Nephron progenitor cell (in vitro differentiated cells): ENCODE measurements around the gene CYP4V2.

Experiments used
- DNase-seq: peaks from one replicate; pipeline ENCODE4 v3.0.0; 2021
- H3K27ac Mint-ChIP-seq: 2 replicates; pipeline ENCODE4 v1.8.0; 2021; ENCODE audit warnings: mild to moderate bottlenecking, moderate library complexity, mixed read lengths
- H3K27me3 Mint-ChIP-seq: 2 replicates; pipeline ENCODE4 v1.8.0; 2021; ENCODE audit warnings: mild to moderate bottlenecking, low read depth, mixed read lengths; ENCODE audit not compliant: poor library complexity
- H3K36me3 Mint-ChIP-seq: 2 replicates; pipeline ENCODE4 v1.8.0; 2021; ENCODE audit warnings: low read depth, mixed read lengths
- H3K4me1 Mint-ChIP-seq: 2 replicates; pipeline ENCODE4 v1.8.0; 2021; ENCODE audit warnings: mixed read lengths
- H3K4me3 Mint-ChIP-seq: 2 replicates; pipeline ENCODE4 v1.8.0; 2021; ENCODE audit warnings: mild to moderate bottlenecking, moderate library complexity, mixed read lengths
- H3K9me3 Mint-ChIP-seq: 2 replicates; pipeline ENCODE4 v1.8.0; 2021; ENCODE audit warnings: mild to moderate bottlenecking, moderate library complexity, mixed read lengths
- TF ChIP-seq, protein P1 (sequence below): fragments of 200-600 bp; sonication (generic); IDR thresholded peaks from 2 replicates; pipeline ENCODE4 v1.5.0; 2021; ENCODE audit warnings: antibody characterized with exemption

Gene CYP4V2

DNA sequence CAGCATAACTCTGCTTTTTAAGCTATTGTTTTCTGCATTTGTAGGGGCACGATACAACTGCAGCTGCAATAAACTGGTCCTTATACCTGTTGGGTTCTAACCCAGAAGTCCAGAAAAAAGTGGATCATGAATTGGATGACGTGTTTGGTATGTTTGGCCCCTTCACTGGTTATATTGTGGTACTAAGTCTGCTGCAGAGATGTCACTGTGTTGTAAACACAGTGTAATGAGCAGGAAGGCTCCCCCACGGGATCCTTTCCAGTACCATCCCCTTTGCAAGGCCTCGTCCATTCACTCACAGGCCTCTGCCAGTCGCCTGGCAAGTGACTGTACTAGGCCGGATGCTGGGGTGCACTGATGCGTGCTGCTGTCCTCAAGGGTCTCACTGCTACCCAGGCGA, 13.8 kb downstream of the CYP4V2 start:
- peak; percentile 16 for DNase-seq
- TF ChIP-seq, protein P1, sequence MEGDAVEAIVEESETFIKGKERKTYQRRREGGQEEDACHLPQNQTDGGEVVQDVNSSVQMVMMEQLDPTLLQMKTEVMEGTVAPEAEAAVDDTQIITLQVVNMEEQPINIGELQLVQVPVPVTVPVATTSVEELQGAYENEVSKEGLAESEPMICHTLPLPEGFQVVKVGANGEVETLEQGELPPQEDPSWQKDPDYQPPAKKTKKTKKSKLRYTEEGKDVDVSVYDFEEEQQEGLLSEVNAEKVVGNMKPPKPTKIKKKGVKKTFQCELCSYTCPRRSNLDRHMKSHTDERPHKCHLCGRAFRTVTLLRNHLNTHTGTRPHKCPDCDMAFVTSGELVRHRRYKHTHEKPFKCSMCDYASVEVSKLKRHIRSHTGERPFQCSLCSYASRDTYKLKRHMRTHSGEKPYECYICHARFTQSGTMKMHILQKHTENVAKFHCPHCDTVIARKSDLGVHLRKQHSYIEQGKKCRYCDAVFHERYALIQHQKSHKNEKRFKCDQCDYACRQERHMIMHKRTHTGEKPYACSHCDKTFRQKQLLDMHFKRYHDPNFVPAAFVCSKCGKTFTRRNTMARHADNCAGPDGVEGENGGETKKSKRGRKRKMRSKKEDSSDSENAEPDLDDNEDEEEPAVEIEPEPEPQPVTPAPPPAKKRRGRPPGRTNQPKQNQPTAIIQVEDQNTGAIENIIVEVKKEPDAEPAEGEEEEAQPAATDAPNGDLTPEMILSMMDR = no peak
- H3K4me3 Mint-ChIP-seq = no peak overlapping the region
- H3K4me1 Mint-ChIP-seq = peaks cover 21% of the 10 kb centered on the region
- peaks cover 23% of the 10 kb centered on the region for H3K9me3 Mint-ChIP-seq
- no peaks in the 10 kb centered on the region for H3K27me3 Mint-ChIP-seq
- H3K36me3 Mint-ChIP-seq = peaks cover 18% of the 10 kb centered on the region
- peak overlapping the region; percentile 4 for H3K27ac Mint-ChIP-seq

DNA sequence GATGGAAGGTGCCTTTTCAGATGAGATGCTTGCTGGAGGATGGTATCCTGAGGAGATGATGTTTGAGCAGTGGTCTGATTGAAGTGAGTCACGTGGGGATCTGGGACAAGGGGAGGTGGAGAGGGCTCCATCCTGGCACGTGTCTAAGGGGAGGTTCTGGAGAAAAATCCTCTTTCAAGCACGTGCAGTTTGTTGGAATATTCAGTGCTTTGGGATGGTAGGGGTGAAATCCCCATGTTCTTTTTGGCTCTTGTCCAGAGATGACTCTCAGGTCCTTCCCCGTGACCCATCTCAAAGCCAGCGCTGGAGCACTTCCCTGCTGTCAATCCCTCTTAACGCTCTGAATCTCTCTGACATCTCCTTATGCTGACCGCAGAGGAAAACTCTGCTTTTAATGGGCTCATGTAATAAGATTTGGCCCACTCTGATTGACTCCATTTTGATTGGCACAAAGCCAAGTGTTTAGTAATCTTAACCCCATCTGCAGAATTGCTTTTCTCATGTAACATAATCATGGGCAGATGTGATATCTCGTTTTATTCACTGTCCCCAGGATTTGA, 25.2 kb downstream of the CYP4V2 start:
- TF ChIP-seq, protein P1 = no peak
- Mint-ChIP-seq H3K4me1 (no peaks in the 10 kb centered on the region), H3K4me3 (no peak overlapping the region), H3K27ac (no peak overlapping the region), H3K36me3 (peaks cover 10% of the 10 kb centered on the region), H3K27me3 (peaks cover 10% of the 10 kb centered on the region), H3K9me3 (peaks cover 3% of the 10 kb centered on the region)
- no peak for DNase-seq

DNA sequence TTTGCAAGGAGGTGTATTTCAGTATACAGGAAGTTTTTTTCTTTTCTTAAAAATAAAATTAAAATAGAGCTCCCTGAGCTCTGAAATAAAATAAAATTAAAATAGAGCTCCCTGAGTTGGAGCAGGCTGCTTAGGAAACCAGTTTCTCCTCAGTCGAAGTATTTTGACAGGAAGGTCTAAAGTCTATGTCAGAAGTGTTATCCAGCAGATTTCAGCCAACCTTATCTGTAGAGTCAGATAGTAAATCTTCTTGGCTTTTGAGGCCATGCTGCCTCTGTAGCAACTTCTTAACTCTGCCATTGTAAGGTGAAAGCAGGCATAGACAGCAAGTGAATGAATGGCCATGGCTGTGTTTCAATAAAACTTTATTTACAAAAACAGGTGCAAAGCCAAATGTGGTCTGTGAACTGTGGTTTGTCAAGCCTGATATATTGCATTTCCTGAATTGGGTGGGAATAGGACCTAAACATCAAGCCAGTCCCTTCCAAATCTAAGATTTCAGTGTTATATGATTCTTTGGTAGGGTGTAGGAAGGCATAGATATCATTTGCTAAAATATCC, 26.4 kb downstream of the CYP4V2 start:
- Mint-ChIP-seq H3K27me3 (peaks cover 10% of the 10 kb centered on the region), H3K4me1 (no peaks in the 10 kb centered on the region), H3K4me3 (no peak overlapping the region), H3K9me3 (peaks cover under 1% of the 10 kb centered on the region), H3K27ac (no peak overlapping the region), H3K36me3 (no peaks in the 10 kb centered on the region)
- TF ChIP-seq, protein P1 = no peak
- DNase-seq = no peak

DNA sequence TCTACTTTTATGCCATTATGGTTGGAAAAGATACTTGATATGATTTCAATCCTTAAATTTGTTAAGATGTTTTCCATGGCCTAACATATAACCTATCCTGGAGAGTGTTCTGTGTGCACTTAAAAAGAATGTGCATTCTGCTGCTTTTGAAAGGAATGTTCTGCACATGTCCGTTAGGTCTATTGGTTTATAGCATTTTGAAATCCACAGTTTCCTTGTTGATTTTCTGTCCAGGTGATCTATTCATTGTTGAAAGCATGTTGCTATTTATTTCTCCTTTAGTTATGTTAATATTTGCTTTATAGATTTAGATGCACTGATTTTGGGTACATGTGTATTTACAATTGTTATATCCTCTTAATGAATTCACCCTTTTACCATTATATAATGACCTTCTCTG, 30.3 kb downstream of the CYP4V2 start:
- Mint-ChIP-seq H3K36me3 (peaks cover 18% of the 10 kb centered on the region), H3K4me1 (no peaks in the 10 kb centered on the region), H3K27me3 (peaks cover 7% of the 10 kb centered on the region), H3K4me3 (no peak overlapping the region), H3K9me3 (peaks cover 31% of the 10 kb centered on the region), H3K27ac (no peak overlapping the region)
- TF ChIP-seq, protein P1 = no peak
- no peak for DNase-seq

DNA sequence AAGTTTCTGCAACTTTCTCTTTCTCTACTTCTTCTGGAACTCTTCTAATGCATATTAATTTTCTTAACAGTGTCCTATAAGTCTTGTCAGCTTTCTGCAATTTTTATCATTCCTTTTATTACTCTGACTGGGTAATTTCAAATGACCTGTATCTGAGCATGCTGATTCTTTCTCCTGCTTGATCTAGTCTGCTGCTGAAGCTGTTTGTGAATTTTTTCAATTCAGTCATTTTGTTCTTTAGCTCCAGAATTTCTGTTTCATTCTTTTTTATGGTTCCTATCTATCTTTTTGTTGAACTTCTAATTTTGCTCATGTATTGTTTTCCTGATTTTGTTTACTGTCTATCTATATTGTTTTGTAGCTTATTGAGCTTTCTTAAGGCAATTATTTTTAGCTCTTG, 34.5 kb downstream of the CYP4V2 start:
- Mint-ChIP-seq H3K27me3 (peaks cover 6% of the 10 kb centered on the region), H3K36me3 (peaks cover 22% of the 10 kb centered on the region), H3K9me3 (peaks cover 38% of the 10 kb centered on the region), H3K4me3 (no peak overlapping the region), H3K27ac (no peak overlapping the region), H3K4me1 (no peaks in the 10 kb centered on the region)
- TF ChIP-seq, protein P1 = no peak
- no peak for DNase-seq
